ENCODE results near the gene ATP11B.
A peak's percentile ranks its signal among the peaks of the same experiment; 100 is the strongest.
"Not testable (repeated sequence)": the region's sequence is repeated elsewhere in the genome, so short reads cannot be mapped to it uniquely, and the experiment has no call there.

The ATP11B gene

DNA sequence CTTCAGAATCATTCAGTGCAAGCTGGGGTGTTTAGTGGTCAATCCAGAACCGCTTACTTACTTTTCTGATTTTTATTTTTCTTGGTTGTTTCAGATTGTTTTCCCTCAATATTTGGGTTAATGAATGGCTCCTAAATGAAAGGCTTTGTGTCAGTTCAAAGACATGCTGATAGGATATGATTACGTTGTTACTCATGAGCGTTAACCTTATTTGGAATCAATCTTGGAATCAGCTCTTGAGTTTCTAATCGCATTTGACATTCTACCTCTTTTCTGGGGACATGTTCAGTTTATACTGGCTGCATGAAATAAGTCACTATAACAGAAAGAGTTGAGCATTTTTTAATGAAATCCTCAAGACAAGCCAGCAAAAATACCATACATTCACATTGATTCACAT, 50.2 kb downstream of the ATP11B start:
- DNase-seq, result peak; percentile 9

DNA sequence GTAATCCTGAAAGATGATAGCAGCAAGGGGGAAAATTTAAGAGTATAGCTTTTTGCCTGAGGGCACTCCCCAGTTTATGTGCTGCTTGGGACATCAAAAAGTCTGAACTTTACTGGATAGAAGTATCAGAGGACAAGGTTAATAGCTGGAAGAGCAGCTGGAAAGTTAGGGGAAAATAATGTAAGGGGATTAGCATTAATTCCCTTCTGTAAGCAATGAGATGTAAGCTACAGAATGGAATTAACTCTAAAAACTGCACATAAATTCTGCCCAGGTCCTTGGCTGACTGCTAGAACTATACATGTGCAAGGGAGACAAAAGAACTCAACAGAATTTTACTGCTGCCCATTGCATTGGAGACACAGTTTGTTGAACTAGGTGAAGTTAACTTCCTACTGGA, 55.6 kb downstream of the ATP11B start:
- no peak for DNase-seq

DNA sequence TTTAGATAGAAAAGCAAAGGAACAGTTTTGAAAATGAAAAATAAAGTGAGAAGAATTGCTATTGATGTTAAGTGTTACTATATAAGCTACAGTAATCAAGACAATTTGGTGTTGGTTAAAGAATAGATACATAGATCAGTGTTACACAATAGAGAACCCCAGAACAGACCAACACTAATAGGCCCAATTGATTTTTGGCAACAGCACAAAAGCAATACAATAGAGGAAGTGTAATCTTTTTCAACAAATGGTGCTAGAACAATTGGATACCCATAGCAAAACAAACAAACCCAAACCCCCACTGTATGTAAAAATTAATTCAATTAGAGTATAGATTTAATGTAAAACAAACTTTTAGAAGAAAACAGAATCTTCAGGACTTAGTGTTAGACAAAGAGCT, 61.8 kb downstream of the ATP11B start:
- DNase-seq, result no peak

DNA sequence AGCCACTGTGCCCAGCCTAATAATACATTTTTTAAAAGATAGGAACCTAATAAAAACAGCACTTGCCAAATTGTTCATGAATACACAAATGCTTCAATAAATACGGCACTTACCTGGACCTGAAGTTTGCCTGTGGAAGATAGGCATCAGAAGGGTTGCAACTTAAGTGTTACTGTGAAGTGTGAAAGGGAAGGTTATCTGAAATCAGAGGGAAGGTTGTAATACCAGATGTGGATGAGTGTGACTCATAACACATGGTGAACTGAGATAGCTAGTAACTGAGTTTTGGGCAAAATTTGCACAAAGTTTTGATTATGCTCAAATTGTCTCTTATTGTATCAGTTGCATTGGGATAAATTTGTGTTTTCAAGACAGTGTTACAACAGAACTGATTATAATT, 68.0 kb downstream of the ATP11B start:
- no peak for DNase-seq

DNA sequence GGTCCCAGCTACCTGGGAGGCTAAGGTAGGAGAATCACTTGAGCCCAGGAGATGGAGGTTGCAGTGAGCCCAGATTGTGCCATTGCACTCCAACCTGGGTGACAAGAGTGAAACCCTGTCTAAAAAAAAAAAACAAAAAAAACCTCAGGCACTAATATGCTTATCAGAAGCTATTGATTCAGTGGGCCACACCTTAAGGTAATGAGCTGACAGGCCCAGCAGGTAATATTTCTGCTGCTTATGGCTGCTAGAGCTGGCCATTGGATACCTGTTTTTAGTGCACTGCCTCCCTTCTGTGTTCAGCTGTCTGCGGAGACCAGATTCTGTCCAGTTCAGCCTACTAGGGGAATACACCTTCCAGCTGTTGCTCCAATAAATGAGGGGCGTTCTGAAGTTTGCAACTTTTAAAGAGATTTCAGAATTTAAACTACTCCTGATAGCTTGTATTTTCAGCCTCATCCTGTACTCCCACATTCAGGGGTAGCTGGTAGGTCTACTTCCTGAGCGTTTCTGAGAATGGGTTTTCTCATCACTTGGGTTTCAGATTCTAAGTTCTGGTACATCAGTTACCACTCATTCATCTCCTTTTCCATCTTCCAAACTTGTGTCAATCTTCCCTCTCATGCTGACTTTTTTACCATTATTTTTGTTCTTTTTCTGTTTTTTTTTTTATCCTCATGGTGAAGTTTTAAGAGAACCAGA, 69.0 kb downstream of the ATP11B start:
- DNase-seq, result no peak

DNA sequence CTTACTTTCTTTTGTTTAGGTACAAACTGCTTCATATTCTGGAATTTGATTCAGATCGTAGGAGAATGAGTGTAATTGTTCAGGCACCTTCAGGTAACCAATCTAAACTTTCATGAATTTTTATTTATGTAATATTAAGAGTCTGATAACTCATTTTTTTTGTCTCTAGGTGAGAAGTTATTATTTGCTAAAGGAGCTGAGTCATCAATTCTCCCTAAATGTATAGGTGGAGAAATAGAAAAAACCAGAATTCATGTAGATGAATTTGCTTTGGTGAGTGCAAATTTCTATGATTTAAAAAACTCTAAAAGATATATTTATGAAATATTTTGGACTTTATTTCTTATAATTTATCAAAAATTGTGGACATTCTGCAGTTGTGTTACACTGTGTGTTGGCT, 75.8 kb downstream of the ATP11B start:
- DNase-seq, result no peak

DNA sequence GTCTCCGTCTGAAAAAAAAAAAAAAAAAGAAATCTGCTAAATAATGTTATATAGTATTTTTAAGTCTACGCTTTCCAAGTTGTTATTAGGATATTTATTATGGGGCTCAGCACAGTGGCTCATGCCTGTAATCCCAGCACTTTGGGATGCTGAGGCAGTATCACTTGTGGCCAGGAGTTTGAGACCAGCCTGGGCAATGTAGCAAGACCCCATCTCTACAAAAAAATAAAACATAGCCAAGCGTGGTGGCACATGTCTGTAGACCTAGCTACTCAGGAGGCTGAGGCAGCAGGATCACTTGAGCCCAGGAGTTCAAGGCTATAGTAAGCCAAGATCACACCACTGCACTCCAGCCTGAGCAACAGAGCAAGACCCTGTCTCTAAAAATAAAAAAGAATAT, 77.6 kb downstream of the ATP11B start:
- not testable (repeated sequence) for DNase-seq

DNA sequence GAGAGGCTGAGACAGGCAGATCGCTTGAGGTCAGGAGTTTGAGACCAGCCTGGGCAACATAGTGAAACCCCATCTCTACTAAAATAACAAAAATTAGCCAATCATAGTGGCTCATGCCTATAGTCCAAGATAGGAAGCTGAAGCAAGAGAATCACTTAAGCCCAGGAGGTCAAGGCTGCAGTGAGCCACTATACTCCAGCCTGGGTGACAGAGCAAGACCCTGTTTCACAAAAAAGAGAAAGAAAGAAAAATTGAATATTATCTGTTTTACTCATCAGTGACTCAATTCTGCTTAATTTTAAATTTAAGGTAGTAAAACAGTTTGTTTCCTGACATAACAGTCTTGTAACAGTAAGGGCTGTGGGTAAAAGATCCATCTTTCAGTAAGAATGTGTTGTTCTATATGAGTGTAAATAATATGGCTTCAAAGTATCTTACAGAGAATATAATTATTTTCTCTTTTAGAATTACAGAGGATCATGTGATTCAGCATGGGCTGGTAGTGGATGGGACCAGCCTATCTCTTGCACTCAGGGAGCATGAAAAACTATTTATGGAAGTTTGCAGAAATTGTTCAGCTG, 85.8 kb downstream of the ATP11B start:
- no peak for DNase-seq

DNA sequence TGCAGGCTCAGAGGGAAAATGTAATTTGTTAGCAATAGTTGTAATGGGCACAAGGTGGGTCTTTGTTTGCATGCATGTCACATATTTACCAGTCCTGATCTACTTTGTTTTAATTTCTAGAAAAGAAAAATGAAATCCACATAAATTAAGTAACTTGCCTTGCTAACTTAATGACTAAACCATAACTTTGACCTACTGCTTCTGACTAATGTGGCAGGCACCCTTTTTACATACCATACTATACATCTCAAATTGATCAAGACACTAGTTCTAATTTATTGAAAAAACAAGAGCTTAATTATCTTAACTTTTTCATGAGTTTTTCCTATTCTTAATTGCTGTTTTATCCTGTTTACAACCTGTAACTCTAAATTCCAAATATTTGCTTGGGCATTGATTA, 93.2 kb downstream of the ATP11B start:
- DNase-seq, result peak; percentile 28

DNA sequence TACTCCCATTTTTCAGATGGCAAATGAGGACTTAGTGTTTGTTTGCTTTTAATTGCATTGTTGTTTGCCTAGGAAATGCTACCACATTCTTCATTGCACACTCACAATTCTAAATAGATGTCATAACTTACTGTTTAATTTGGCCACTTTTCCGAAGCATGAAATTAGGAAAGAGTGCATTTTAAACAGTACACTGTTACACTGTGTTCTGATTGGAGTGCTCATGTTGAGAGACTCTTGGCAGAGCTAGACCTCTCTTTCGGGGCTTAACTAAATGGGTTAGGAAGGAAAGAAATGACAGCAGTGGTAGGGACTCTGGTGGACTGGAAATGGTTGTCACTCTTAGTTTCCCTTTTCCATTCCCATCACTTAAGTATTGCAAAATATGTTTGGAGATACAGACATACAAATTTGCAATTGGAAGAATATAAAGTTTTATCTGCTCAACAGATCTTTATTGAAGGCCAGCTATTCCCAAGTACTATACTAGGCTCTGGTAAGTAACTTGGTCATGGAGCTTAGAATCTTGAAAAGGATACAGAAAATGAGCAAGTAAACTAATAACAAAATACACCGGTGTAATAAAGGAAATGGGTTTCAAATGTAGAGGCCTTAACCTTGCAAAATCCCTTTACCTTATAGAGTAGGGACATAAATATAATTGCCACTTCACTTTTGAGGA, 96.8 kb downstream of the ATP11B start:
- no peak for DNase-seq

DNA sequence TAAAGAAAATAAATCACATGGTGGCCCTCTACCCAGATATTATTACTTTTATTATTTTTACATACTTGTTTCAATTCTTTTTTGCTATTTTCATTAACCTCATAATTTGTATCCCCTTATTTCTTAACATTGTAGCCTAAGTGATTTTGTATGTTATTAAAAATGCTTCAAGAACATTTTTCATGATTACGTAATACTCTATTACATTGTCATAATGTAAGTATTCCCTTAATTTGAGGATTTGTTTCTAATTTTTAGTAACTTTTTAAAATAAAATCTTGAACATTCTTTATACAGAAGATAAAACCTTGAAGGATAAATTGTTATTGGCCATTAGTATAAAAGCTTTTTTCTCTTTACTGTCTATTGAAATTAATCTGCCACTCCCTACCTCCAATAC, 98.1 kb downstream of the ATP11B start:
- no peak for DNase-seq

DNA sequence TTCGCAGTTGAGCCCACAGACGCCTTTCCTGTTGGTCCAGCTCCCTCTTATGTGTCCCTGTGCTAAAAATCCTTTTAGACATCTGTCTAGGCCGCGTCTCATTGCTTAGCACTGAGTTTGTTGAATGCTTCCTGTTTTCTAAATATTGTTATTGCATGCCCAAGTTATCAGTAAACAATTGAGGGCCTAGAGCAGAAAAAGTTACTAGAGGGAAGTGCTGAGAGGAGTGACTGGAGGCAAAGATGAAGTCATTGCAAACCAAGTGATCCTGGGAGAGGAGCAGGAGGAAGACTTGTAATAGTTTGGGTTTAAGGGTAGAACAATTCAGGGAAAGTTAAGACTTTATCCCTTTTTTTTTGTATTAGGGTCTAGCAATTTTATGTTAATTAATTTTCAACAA, 98.9 kb downstream of the ATP11B start:
- DNase-seq, result no peak

DNA sequence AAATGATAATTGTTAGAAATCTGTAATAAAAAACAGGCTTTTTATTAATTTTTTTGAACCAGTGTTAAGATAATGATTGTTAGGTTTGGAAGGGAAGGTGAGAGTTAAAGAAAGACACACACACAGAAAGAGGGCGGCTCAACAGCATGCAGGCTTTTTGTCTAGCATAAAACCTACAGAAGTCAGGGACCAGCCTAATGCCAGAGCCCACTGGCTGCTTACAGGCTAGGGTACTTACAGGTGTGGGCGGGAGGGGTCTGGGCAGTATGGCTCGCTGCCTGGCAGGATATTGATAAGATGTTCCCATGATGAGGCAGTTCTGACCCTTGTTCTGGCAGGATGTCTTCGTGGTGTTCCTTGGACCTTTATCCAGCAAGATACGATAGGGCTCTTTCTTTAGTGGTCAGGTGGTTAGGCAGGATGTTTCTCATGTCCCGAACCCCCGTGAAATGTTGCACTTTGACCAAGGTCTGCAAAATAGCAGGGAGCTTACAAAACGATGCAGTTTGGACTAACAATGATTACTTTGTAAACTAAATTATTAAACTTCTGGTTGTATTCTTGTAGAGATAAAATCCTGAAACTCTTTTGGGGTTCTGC, 102.3 kb downstream of the ATP11B start:
- no peak for DNase-seq

DNA sequence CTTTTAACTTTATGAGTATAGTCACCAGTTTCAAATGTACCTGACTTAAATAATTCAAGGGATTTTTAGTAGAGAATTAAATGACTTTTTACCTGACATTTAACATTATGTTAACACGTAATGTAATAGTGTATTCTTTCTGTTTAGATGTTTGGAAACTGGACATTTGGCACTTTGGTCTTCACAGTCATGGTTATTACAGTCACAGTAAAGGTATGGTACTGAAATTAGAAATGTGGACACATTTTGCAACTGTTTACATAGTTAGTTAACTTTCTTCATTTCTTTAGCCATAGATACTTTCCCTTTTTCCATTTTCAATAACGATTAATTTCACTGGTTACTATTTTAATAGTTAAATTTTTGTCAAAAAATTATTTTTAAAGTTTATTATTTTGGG, 103.2 kb downstream of the ATP11B start:
- DNase-seq, result no peak

DNA sequence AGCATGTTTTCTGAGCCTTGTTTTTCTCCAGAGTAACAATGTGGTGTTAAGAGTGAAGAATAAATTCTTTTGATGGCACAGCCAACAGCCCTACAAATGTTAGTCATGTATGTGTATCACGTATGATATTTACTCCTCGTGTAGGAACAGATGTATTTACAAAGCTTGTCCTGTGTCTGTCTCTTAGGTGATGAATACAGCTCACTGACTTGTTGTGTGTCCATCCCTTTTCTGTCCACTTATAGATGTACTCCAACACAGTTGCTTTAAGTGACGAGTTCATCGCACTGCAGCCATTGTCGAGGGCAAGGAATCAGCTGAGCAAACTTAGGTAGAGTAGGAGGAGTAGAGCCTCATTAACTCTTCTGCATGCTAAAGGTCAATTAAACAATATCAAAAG, 108.9 kb downstream of the ATP11B start:
- DNase-seq, result no peak

DNA sequence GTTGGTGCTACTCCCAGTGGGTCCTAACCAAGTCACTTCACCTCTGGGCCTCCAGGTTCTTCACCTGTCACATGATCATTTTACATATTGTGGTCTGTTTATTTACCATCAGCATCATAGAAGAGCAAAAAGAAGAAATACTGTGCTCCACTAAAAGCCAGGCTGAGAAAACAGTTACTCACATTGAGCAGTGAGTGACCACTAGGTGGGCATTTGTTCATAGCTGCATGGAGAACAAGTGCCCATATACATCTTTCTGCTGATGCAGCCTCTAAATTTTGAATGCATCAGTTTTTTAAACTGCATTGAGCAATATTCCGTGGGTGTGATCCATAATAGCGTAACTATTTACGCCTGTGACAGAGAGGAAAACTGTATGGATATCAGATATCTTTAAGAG, 110.9 kb downstream of the ATP11B start:
- DNase-seq, result no peak

DNA sequence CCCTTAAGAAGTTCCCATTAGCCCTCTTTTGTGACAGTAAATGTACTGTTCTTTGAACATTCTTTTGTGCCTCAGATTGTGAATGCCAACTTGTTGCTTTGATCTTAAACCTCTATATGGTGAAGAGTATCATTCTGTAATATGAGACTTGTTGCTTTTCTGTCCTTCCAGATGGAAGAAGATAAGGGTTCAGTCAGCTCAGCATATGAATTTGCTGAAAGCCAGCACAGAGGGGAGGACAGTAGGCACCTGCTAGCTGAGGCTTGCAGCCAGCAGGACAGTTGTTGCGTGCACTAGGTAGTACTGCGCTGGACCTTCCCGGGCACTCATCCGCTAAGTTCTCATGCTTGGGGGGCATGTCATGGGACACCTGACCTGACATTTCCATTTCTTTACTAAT, 112.3 kb downstream of the ATP11B start:
- DNase-seq, result no peak

DNA sequence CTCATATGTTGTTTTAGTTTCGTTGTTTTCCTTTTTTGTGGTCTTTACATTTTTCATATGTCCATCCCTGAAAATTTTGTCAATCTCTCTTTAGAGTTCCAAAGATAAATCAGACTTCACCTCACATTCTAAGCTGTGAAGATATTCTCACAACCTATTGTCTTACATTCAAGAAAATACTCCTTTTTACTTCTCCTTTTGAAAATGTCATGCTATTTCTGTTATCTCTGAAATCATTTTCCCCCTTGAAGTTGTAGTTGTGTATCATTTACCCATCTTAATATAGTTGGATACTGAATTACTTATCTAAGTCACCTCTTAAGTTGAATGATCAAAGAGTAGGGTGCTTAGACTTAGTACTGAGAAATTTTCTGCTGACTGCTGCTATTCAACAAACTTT, 112.7 kb downstream of the ATP11B start:
- no peak for DNase-seq

DNA sequence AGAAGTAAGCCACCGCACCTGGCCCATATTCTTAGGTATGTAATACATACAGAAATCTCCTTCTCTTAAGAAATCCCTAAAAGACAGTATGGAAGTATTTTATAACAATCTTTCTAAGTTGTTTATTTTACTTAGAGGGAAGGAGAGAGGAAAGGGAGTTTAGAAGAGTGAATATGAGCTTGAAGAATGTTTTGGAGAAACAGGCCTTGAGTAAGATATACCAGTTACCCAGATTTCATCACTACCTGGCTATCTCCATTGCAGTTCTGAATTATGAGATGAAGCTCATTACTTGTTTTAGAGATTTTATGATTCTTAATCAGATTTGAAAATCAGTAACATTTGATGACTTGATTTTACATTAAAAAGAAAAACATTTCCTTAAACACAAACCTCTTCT, 115.2 kb downstream of the ATP11B start:
- no peak for DNase-seq

DNA sequence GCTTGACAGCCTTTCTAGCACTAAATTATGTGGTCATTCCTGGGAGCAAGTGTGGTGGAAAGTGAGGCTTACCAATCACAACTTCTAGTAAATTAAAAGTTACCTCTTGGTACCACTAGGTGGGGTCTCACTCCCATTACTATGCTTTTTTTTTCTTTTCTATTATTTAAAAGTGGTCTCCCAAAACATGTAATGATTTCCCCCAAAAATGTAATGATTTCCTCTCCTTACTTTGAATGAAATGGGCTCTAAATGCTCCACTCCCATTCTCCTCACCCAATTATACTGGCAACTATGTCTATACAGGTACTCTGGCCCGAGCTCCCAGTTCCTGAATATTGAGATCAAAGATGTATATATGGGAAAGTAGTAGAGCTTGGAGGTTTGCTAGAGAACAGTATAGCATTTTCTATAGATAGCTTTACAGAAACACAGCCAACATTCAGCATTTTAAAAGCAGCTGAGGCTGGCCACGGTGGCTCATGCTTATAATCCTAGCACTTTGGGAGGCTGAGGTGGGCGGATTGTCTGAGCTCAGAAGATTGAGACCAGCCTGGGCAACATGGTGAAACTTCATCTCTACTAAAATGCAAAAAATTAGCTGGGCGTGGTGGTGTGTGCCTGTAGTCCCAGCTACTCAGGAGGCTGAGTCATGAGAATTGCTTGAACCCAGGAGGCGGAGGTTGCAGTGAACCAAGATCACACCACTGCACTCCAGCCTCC, 116.2 kb downstream of the ATP11B start:
- DNase-seq, result peak; percentile 9

DNA sequence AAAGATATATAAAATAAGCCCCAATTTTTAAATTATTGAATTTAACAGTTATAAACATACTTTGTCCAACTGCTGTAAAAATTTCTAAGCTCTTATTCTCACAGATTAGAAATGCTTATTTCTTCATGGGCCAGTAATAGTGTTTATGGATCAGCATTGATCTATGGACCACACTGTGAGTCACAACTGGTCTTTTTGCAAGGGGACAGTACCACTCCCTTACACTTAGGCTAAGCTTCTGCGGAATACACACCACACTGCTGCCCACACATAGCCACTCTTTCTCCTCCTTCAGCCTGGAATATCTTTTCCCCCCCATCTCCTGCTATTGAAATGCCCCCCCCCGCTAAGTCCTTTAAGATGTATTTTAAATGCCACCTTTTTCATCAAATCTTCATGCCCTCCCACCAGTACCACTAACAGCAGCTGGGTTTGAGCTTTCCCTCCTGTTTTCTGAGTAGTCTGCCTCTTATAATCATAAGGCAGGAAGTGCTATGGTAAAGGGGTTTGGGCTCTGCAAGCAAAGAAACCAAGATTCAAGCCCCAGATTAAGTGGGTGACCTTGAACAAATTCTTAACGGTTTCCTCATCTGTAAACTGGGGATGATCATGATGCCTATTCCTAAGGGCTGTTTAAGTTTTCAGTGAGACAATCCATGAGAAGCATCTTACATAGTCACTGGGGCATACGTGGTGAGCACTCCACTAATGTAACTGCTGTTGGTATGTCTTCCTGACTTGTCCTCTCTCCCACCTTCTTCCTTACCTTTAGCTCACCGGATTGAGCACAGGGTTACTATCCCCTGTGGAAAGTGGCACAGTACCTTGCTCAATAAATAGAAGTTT, 117.9 kb downstream of the ATP11B start:
- no peak for DNase-seq

DNA sequence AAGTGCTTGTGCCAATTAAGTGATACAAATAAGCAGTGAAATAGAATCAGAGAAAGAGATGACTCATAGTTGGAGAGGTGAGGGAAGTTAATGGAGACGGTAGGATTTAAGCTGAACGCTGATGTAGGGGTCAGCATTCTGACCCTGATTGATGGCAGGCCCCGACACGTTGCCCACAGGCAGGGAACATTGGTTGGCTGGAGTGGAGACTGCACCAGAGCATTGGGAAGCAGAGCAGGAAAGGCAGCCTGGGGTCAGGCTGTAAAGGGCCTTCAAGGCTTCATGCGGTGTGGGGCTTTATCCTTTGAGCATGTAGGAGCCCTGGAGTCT, 118.4 kb downstream of the ATP11B start:
- no peak for DNase-seq

DNA sequence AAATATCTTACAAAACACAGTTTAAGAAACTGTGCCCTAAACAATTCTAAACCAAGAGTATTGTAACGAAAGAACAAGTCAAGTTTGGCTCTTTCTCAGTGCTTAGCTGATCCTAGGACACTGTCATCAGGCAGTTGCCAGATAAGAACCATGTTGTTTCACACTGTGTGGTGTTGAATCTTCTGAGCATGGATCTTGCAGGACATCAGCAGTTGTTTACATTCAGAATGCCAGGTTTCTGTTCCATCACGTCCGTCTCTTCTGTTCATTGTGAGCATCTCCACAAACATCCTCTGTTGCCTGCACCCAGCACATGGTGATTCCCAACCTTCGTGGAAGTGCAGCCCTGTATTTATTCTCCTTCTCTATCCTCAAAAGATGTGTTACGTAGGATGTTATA, 119.2 kb downstream of the ATP11B start:
- DNase-seq, result no peak
